ENCODE measurements around the gene KIF1B.

GRCh38 chr1:10209905-10210810 lies at the start of gene KIF1B:
- TF ChIP-seq EP300 (IDR thresholded peaks at IDR 0.05; ENCODE audit: borderline replicate concordance) (no peak; the same call in 1 of the 2 replicates), CEBPB (IDR thresholded peaks at IDR 0.05) (no peak), YY1 (IDR thresholded peaks at IDR 0.05; ENCODE audit: low read depth) (no peak), RAD21 (IDR thresholded peaks at IDR 0.05; ENCODE audit: low read depth) (peak; percentile 50; the same call in 1 of the 2 replicates), TAF1 (IDR thresholded peaks at IDR 0.05; ENCODE audit: low read depth) (peak; percentile 62), FOXM1 (IDR thresholded peaks at IDR 0.05; ENCODE audit: borderline replicate concordance, low read depth) (no peak), CREB1 (IDR thresholded peaks at IDR 0.05; ENCODE audit: low read depth) (peak; percentile 71), REST (IDR thresholded peaks at IDR 0.05; ENCODE audit: low read depth) (no peak), ZBTB7A (IDR thresholded peaks at IDR 0.05; ENCODE audit: low read depth) (peak; percentile 95), TEAD4 (IDR thresholded peaks at IDR 0.05) (no peak), NFIC (IDR thresholded peaks at IDR 0.05) (no peak)
- TF ChIP-seq, protein P1, sequence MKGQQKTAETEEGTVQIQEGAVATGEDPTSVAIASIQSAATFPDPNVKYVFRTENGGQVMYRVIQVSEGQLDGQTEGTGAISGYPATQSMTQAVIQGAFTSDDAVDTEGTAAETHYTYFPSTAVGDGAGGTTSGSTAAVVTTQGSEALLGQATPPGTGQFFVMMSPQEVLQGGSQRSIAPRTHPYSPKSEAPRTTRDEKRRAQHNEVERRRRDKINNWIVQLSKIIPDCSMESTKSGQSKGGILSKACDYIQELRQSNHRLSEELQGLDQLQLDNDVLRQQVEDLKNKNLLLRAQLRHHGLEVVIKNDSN (IDR thresholded peaks at IDR 0.05) = peak; percentile 17; the same call in 1 of the 2 replicates

Data from Ishikawa (cell line).